GM10248 (cell line): ENCODE measurements around the gene RAB42.
A peak's percentile ranks its signal among the peaks of the same experiment; 100 is the strongest.

Experiments
- CTCF ChIA-PET: fragments of 300-600 bp; sonication (Branson Sonifier 250); formaldehyde crosslinking; extraction: SDS; loops from one replicate; lab custom pipeline; 2021; ENCODE audit warnings: antibody characterized with exemption; lab: Yijun Ruan, JAX
- POLR2A ChIA-PET: fragments of 350-650 bp; sonication (Branson Sonifier 250); formaldehyde crosslinking; extraction: SDS; loops from one replicate; lab custom pipeline; 2020; ENCODE audit warnings: antibody characterized with exemption; lab: Yijun Ruan, JAX
- DNase-seq: peaks from one replicate; pipeline ENCODE4 v3.0.0; 2012; ENCODE audit errors: extremely low spot score
- TF ChIP-seq, protein P1 (sequence below): IDR thresholded peaks from 2 replicates; pipeline ENCODE4 v1.5.1; 2012; ENCODE audit warnings: mild to moderate bottlenecking, low read depth; ENCODE audit errors: extremely low read depth, missing control alignments, control extremely low read depth

The RAB42 gene

DNA sequence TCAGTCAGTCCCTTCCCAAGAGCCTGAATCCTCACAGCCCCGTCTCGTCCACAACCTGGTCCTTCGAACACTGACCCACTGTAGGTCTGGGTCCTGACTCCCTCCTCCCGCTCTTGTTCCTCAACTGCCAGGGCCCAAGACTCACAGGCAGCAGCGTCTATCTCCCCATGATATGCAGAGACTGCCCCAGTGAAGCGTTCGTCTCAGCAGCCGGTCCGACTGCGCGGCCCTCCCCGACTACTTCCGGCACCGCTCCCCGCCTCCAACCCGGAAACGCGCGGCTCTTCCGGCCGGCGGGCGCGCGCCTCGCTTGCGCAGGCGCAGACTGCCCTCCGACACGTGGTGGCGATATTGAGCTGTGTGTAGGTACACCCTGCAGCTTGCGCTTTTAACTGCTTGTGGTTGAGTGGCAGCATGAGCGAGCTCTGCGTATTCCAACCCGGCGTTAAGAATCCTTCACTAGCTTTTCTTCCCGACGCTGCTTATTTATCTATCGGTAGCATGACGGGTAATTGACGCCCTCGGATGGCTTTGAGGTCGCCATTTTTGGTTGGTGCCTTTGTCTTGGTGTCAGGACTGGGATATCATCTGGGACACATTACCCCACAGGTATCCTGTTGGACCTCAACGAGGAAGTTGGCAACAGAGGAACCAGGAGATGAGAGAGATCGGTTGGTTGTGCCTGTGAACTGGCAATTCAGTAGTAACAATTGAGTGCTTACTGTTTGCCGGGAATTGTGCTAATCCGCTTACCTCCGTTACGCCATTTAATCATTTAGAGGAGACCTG lies 51.0 kb downstream of the RAB42 start, which contains the start of gene TAF12:
TAF12 (minus strand) TSS at position 221 of the 789 bp plus-strand sequence. CDS start 20,986 bp downstream, outside the sequence.
- DNase-seq: peak; percentile 90
- TF ChIP-seq, protein P1, sequence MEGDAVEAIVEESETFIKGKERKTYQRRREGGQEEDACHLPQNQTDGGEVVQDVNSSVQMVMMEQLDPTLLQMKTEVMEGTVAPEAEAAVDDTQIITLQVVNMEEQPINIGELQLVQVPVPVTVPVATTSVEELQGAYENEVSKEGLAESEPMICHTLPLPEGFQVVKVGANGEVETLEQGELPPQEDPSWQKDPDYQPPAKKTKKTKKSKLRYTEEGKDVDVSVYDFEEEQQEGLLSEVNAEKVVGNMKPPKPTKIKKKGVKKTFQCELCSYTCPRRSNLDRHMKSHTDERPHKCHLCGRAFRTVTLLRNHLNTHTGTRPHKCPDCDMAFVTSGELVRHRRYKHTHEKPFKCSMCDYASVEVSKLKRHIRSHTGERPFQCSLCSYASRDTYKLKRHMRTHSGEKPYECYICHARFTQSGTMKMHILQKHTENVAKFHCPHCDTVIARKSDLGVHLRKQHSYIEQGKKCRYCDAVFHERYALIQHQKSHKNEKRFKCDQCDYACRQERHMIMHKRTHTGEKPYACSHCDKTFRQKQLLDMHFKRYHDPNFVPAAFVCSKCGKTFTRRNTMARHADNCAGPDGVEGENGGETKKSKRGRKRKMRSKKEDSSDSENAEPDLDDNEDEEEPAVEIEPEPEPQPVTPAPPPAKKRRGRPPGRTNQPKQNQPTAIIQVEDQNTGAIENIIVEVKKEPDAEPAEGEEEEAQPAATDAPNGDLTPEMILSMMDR: peak; percentile 56
- CTCF ChIA-PET: interaction anchor here (0.7 to 2.0 kb wide), 9 partner anchors 15 to 268 kb away, joined by 3 to 6 read pairs (median 3); partner anchors contain the start of gene YTHDF2
- POLR2A ChIA-PET: interaction anchor here (0.6 to 3.2 kb wide), 19 partner anchors 10 to 1755 kb away, joined by 3 to 49 read pairs (median 4); partner anchors contain the start of genes ATP5IF1, GMEB1, RCC1 and TRNAU1AP

GRCh38 chr1:28644494-28644893 lies 52.4 kb downstream of the RAB42 start:
- ChIA-PET POLR2A (interaction anchor here (0.6 to 3.2 kb wide), 4 partner anchors 24 to 238 kb away, joined by 3 to 49 read pairs (median 12); partner anchors contain the start of genes GMEB1 and RCC1), CTCF (interaction anchor here (0.9 to 2.0 kb wide), 4 partner anchors 9 to 553 kb away, joined by 3 to 6 read pairs (median 4); no protein-coding TSS in a partner anchor)
- TF ChIP-seq, protein P1: no peak
- no peak for DNase-seq
